NCI-H1105 (cell line): ENCODE measurements around the gene KRTAP10-9.

Source experiments
- DNase-seq: peaks from one replicate; lab custom pipeline; 2025; lab: John Stamatoyannopoulos, UW

KRTAP10-9 gene

GRCh38 chr21:44666401-44667320, 39.8 kb downstream of the KRTAP10-9 start, which contains the start of gene KRTAP12-2:
KRTAP12-2 (minus strand) TSS chr21:44666927; CDS start chr21:44666886, 41 bp downstream.
- DNase-seq: peak; percentile 15

- no peak for DNase-seq
Observed at GRCh38 chr21:44667612-44668011, 40.7 kb downstream of the KRTAP10-9 start.

- no peak for DNase-seq
Observed at GRCh38 chr21:44670642-44671432, 43.9 kb downstream of the KRTAP10-9 start.

GRCh38 chr21:44671911-44672310, 45.0 kb downstream of the KRTAP10-9 start:
- DNase-seq: no peak

- DNase-seq: no peak
Observed at GRCh38 chr21:44677881-44678280, 51.0 kb downstream of the KRTAP10-9 start.
